Ovary (tissue), 3 donors: ENCODE results near the gene DYRK3.

Experiments
- POLR2A ChIP-seq: fragments of 450-650 bp; IDR thresholded peaks from one replicate; pipeline ENCODE4 v1.6.1; 2017; ENCODE audit warnings: antibody characterized with exemption, mild to moderate bottlenecking, moderate library complexity
- TF ChIP-seq, protein P1 (sequence below), 3 donors: fragments of 450-650 bp in 2 of 3; fragments of 200-600 bp in 1 of 3; IDR thresholded peaks; one replicate each; pipeline versions ENCODE4 v1.5.1 to v1.8.0; 2016 to 2022; ENCODE audit warnings: antibody characterized with exemption in 3 of 3, mild to moderate bottlenecking in 1 of 3
- donor health status: DM: no; HTN: no; CAD: no.

GRCh38 chr1:206691604-206692003, 56.3 kb downstream of the DYRK3 start:
- TF ChIP-seq, protein P1, sequence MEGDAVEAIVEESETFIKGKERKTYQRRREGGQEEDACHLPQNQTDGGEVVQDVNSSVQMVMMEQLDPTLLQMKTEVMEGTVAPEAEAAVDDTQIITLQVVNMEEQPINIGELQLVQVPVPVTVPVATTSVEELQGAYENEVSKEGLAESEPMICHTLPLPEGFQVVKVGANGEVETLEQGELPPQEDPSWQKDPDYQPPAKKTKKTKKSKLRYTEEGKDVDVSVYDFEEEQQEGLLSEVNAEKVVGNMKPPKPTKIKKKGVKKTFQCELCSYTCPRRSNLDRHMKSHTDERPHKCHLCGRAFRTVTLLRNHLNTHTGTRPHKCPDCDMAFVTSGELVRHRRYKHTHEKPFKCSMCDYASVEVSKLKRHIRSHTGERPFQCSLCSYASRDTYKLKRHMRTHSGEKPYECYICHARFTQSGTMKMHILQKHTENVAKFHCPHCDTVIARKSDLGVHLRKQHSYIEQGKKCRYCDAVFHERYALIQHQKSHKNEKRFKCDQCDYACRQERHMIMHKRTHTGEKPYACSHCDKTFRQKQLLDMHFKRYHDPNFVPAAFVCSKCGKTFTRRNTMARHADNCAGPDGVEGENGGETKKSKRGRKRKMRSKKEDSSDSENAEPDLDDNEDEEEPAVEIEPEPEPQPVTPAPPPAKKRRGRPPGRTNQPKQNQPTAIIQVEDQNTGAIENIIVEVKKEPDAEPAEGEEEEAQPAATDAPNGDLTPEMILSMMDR (IDR thresholded peaks at IDR 0.05) = no peak
- TF ChIP-seq POLR2A = no peak
